PFSK-1 (cell line): ENCODE data around the gene APOM.

ENCODE experiments used
- FOXP2 ChIP-seq: optimal IDR thresholded peaks from 2 replicates; pipeline ENCODE3; 2011; ENCODE audit warnings: borderline replicate concordance, control low read depth, inconsistent platforms; ENCODE audit not compliant: insufficient read depth; ENCODE audit errors: extremely low read length, extremely low read depth
- POLR2AphosphoS5 ChIP-seq: IDR thresholded peaks from 2 replicates; pipeline ENCODE4 v1.6.1; 2012; ENCODE audit warnings: low read depth, mild to moderate bottlenecking, control low read depth, low read length, moderate library complexity
- SIN3A ChIP-seq: IDR thresholded peaks from 2 replicates; pipeline ENCODE4 v1.6.1; 2012; ENCODE audit warnings: mild to moderate bottlenecking, low read length, moderate library complexity, borderline replicate concordance; ENCODE audit not compliant: insufficient read depth
- TAF1 ChIP-seq: IDR thresholded peaks from 2 replicates; pipeline ENCODE4 v1.6.1; 2012; ENCODE audit warnings: low read length, control low read depth, borderline replicate concordance; ENCODE audit not compliant: insufficient read depth
- TF ChIP-seq, protein P1 (sequence below), 2 experiments: IDR thresholded peaks; 2 replicates each; pipeline versions ENCODE4 v1.6.1 to v1.8.0; 2011 to 2012; ENCODE audit warnings: low read depth in 2 of 2, low read length in 2 of 2, control low read depth in 1 of 2, inconsistent platforms in 1 of 2, mild to moderate bottlenecking in 1 of 2, moderate library complexity in 1 of 2; ENCODE audit not compliant: insufficient read depth in 1 of 2

APOM gene

DNA sequence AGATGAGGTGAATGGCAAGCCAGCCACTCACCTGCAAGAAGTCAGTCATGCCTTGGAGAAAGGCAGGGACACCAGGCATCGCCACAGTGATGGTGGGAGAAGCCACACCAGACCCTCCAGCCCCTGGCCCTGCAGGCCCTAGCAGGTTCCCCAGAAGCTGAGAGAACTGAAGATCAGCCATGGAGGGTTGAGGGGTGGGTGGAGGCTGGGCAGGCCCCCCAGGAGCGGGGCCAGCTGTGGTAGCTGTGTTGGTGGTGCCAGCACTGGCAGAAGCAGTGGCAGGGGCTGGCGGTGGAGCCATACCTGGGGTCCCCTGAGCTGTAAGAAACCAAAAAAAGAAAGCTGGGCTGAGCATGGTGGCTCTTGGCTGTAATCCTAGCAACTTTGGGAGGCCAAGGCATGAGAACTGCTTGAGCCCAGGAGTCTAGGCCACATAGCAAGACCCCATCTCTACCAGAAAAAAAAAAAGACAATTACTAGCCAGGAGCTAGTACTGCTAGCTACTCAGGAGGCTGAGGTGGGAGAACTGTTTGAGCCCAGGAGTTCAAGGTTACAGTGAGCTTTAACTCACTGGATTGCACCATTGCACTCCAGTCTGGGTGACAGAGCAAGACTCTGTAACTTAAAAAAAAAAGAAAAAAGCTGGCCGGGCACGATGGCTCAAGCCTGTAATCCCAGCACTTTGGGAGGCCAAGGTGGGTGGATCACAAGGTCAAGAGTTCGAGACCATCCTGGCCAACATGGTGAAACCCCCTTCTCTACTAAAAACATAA is 12.7 kb upstream of the APOM start:
- TF ChIP-seq, protein P1, sequence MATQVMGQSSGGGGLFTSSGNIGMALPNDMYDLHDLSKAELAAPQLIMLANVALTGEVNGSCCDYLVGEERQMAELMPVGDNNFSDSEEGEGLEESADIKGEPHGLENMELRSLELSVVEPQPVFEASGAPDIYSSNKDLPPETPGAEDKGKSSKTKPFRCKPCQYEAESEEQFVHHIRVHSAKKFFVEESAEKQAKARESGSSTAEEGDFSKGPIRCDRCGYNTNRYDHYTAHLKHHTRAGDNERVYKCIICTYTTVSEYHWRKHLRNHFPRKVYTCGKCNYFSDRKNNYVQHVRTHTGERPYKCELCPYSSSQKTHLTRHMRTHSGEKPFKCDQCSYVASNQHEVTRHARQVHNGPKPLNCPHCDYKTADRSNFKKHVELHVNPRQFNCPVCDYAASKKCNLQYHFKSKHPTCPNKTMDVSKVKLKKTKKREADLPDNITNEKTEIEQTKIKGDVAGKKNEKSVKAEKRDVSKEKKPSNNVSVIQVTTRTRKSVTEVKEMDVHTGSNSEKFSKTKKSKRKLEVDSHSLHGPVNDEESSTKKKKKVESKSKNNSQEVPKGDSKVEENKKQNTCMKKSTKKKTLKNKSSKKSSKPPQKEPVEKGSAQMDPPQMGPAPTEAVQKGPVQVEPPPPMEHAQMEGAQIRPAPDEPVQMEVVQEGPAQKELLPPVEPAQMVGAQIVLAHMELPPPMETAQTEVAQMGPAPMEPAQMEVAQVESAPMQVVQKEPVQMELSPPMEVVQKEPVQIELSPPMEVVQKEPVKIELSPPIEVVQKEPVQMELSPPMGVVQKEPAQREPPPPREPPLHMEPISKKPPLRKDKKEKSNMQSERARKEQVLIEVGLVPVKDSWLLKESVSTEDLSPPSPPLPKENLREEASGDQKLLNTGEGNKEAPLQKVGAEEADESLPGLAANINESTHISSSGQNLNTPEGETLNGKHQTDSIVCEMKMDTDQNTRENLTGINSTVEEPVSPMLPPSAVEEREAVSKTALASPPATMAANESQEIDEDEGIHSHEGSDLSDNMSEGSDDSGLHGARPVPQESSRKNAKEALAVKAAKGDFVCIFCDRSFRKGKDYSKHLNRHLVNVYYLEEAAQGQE (IDR thresholded peaks at IDR 0.05; ENCODE audit: insufficient read depth in 1 of 2, low read depth in 2 of 2, low read length in 2 of 2), result no peak
- TF ChIP-seq TAF1 (no peak), FOXP2 (no peak), POLR2AphosphoS5 (no peak)

DNA sequence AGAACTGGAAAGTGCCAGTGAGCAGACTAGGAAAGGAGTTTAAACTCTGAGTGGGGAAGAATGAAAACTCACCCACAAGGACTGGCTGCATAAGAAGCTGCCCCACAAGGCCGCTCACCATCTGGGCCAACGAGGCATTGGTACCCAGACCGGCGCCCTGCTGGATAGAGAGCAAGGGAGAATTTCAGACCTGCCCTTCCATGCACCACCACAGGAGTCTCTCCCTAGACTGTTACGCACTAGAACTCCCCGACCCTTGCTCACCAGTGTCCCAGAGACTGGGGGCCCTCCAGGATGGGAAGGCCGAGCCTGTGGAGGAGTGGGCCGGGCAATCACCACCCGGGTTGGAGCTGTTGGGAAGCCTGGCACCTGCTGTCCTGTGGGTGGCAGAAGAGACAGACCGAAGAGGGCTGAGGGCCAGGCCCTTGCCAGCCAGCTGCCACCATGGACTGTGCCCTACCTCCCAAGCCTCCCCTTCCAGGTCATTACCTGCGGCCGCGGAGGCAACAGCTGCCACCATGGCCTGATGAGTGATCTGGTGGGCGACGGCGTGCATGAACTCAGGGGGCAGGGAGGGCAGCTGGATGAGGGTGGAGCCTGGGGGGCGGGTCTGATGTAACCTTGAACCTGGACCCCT is 11.8 kb upstream of the APOM start:
- no peak for TF ChIP-seq FOXP2
- TF ChIP-seq POLR2AphosphoS5, result no peak
- no peak for TF ChIP-seq TAF1
- no peak for TF ChIP-seq SIN3A

DNA sequence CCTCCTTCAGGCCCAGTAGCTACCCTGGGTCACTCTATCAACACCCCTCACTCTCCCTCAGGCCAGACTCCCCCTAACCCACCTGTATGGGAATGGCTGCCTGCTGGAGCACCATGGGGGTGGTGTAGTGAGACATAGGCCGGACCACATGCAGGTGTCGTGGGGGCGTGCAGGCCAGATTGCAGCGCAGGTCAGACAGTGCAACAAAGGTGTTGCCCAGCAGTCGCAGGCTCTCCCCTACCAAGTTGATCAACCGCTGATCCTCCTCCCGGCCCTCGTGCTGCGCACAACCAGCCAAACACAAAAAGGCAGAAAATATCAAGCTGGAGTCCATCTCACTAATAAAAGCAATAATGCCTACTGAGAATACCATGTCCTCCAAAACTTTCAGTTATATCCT is 10.4 kb upstream of the APOM start:
- TF ChIP-seq POLR2AphosphoS5 (no peak), TAF1 (no peak), FOXP2 (no peak)
- TF ChIP-seq, protein P1 (IDR thresholded peaks at IDR 0.05; ENCODE audit: insufficient read depth in 1 of 2, low read depth in 2 of 2, low read length in 2 of 2), result no peak

DNA sequence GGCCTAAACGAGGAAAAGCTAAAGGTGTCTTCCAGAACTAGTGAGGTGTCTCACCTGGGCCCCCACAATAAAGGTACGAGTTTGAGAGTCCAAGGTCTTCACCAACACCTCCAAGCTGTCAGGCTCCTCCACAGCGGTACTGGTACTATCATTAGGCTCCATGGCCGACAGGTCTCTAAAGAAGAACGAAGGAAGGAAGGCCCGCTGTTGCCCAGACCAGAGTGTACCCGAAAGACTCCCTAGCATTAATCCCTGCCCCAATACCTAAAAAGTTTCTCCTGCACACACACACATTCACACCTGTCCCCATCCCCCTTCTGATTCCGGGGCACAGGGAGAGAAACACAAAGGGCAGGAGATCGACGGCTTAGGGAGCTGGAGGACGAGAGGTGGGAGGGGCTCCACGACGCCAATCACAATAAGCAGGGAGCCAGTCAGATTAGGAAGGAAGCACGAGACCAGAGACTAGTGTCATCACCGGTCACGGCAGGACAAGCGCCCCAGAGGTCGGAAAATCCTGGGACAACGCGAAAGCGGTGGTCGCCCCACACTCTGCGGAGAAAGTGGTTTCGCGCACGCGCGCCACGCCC is 4.0 kb upstream of the APOM start:
- TF ChIP-seq FOXP2 (no peak), SIN3A (peak; percentile 81; the same call in 1 of the 2 replicates), TAF1 (peak; percentile 11; the same call in 1 of the 2 replicates)

DNA sequence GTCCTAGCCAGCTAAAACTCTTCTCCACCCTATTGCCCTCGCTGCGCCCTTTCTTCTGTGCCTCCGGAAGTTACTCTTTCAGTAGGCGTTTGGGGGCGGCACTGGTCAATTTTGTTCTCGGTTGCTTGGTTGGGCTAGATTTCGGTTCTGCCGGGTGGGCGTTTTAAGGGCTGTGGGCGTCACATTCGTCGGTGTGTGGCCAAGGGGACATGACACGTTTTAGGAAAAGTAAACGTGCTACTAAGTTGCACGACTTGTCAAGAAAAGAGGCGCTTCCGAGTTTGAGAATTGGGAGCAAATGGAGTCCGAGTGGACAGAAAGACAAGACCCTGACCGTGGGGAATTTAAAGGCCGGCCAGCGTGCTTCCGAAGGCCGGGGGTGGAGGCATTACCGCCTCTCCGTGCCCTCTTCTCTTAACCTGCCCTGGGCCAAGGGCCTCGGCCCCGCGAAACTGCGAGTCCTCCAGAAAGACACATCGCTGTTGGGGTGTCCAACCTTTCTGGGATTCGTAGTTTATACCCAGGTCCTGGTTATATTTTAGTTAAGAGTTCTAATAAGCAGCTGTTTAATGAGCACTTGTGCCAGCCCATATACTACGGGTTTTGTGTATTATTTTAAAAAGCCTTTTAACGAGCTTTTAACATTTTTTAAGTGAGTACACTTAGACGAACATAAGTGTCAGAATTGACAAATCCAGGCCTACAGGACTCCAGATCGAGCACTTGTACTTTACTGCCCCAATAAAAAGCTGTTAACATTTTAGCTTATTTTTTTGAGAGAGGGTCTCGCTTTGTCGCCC is 2.6 kb upstream of the APOM start:
- TF ChIP-seq FOXP2 (no peak), SIN3A (peak; percentile 81; the same call in 1 of the 2 replicates), TAF1 (peak; percentile 93; the same call in 1 of the 2 replicates), POLR2AphosphoS5 (peak; percentile 90)
- TF ChIP-seq, protein P1 (IDR thresholded peaks at IDR 0.05; ENCODE audit: insufficient read depth in 1 of 2, low read depth in 2 of 2, low read length in 2 of 2), result peak in 1 of 2 experiments; percentile 61; a peak in 1 of 4 replicates
